ENCODE results near the gene ALOX5. TPM values are rescaled to one million over a fixed set of nuclear protein-coding genes. Genes with fewer than 3 reads are reported as not detected.
A peak's percentile ranks its signal among the peaks of the same experiment; 100 is the strongest.

ALOX5 gene
- total RNA-seq, 3 donors from 2014 or later, result 8.2 to 14.9 (median 14.3) TPM

- Histone ChIP-seq H3K36me3 (ENCODE audit: low read depth) (no peaks in the 10 kb centered on the region), H3K4me1 (ENCODE audit: low read depth) (peaks cover 15% of the 10 kb centered on the region), H3K4me3 (no peak overlapping the region), H3K9me3 (no peaks in the 10 kb centered on the region)
- TF ChIP-seq, protein P1, sequence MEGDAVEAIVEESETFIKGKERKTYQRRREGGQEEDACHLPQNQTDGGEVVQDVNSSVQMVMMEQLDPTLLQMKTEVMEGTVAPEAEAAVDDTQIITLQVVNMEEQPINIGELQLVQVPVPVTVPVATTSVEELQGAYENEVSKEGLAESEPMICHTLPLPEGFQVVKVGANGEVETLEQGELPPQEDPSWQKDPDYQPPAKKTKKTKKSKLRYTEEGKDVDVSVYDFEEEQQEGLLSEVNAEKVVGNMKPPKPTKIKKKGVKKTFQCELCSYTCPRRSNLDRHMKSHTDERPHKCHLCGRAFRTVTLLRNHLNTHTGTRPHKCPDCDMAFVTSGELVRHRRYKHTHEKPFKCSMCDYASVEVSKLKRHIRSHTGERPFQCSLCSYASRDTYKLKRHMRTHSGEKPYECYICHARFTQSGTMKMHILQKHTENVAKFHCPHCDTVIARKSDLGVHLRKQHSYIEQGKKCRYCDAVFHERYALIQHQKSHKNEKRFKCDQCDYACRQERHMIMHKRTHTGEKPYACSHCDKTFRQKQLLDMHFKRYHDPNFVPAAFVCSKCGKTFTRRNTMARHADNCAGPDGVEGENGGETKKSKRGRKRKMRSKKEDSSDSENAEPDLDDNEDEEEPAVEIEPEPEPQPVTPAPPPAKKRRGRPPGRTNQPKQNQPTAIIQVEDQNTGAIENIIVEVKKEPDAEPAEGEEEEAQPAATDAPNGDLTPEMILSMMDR (IDR thresholded peaks at IDR 0.05), result no peak
- ATAC-seq (peak; percentile 52), DNase-seq (no peak)
- intact Hi-C loops (cut with DNase I, micrococcal nuclease), result loop anchor here in 1 of 2 donors (10.0 kb wide), 1 partner anchor 124 kb away; no protein-coding TSS in a partner anchor
Observed at GRCh38 chr10:45470098-45471012, 96.3 kb downstream of the ALOX5 start.

GRCh38 chr10:45471059-45471458 is 97.0 kb downstream of the ALOX5 start:
- DNase-seq, result no peak
- peaks cover 15% of the 10 kb centered on the region for H3K4me1 ChIP-seq (ENCODE audit: low read depth)
- no peaks in the 10 kb centered on the region for H3K9me3 ChIP-seq
- no peaks in the 10 kb centered on the region for H3K36me3 ChIP-seq (ENCODE audit: low read depth)
- intact Hi-C loops (cut with DNase I, micrococcal nuclease), result loop anchor here in 1 of 2 donors (10.0 kb wide), 1 partner anchor 124 kb away; no protein-coding TSS in a partner anchor
- TF ChIP-seq, protein P1 (IDR thresholded peaks at IDR 0.05), result no peak
- ATAC-seq, result no peak
- H3K4me3 ChIP-seq, result no peak overlapping the region

DNA sequence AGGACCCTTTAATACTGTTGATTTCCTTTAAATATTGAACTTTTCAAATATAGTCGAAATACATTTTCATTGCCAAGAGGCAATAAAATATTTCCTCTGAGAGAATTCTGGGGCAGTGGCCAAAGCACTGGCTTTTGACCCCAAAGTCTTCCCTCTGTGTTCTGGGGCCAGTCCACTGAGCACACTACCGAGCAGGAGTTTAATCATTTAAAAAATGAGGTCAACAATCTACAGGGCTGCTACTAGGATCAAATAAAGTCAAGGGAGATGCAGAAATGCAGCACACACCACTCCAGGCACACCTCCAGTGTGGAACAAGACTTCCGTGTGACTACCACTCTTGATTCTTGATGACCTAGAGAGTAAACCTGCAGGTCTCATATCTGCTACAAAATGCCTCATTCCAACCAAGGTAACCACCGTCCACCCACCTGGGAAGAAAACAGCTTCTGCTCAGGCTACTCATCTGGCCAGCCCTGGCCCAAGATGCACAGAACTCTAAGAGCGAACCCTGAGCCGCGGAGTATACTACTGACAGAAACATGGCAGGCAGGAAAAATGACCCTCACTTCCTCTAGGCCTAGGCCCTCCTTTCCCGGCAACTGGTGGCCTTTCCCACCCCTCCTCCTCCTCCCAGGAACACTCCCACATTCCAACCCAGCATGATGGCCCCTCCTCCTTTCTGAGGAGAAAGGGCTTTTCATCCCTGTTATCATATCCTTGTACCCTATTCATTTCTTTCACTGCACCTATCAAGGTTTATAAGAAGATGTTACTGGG is 97.7 kb downstream of the ALOX5 start:
- TF ChIP-seq, protein P1 (IDR thresholded peaks at IDR 0.05), result no peak
- ATAC-seq (no peak), DNase-seq (no peak)
- no peaks in the 10 kb centered on the region for H3K36me3 ChIP-seq (ENCODE audit: low read depth)
- H3K4me1 ChIP-seq (ENCODE audit: low read depth), result peaks cover 15% of the 10 kb centered on the region
- H3K4me3 ChIP-seq, result no peak overlapping the region
- intact Hi-C loops (cut with DNase I, micrococcal nuclease), result loop anchor here in 1 of 2 donors (10.0 kb wide), 1 partner anchor 123 kb away; no protein-coding TSS in a partner anchor
- peaks cover under 1% of the 10 kb centered on the region for H3K9me3 ChIP-seq

GRCh38 chr10:45473126-45473525 is 99.1 kb downstream of the ALOX5 start:
- Histone ChIP-seq H3K4me1 (ENCODE audit: low read depth) (peaks cover 15% of the 10 kb centered on the region), H3K9me3 (peaks cover 6% of the 10 kb centered on the region), H3K36me3 (ENCODE audit: low read depth) (no peaks in the 10 kb centered on the region), H3K4me3 (no peak overlapping the region)
- TF ChIP-seq, protein P1 (IDR thresholded peaks at IDR 0.05), result no peak
- DNase-seq (no peak), ATAC-seq (no peak)
- intact Hi-C loops (cut with DNase I, micrococcal nuclease), result loop anchor here in 1 of 2 donors (10.0 kb wide), 1 partner anchor 122 kb away; no protein-coding TSS in a partner anchor

- Histone ChIP-seq H3K4me3 (no peak overlapping the region), H3K9me3 (peaks cover 6% of the 10 kb centered on the region), H3K36me3 (ENCODE audit: low read depth) (no peaks in the 10 kb centered on the region), H3K4me1 (ENCODE audit: low read depth) (peaks cover 6% of the 10 kb centered on the region)
- no peak for ATAC-seq
- TF ChIP-seq, protein P1 (IDR thresholded peaks at IDR 0.05), result no peak
- intact Hi-C loops (cut with DNase I, micrococcal nuclease), result loop anchor here in 1 of 2 donors (10.0 kb wide), 1 partner anchor 118 kb away; no protein-coding TSS in a partner anchor
- DNase-seq, result no peak
Observed at GRCh38 chr10:45476559-45476958, 102.5 kb downstream of the ALOX5 start.
